C4-2B (cell line): ENCODE data around the gene ZNF496.
"Not testable (repeated sequence)": the region's sequence is repeated elsewhere in the genome, so short reads cannot be mapped to it uniquely, and the experiment has no call there.

Experiments
- ZFX ChIP-seq: fragments of 450-650 bp; IDR thresholded peaks from 2 replicates; pipeline ENCODE4 v1.6.1; 2017
- TF ChIP-seq, protein P1 (sequence below): fragments of 450-650 bp; conservative IDR thresholded peaks from 2 replicates; pipeline ENCODE4 v1.5.1; 2017; ENCODE audit warnings: mild to moderate bottlenecking

DNA sequence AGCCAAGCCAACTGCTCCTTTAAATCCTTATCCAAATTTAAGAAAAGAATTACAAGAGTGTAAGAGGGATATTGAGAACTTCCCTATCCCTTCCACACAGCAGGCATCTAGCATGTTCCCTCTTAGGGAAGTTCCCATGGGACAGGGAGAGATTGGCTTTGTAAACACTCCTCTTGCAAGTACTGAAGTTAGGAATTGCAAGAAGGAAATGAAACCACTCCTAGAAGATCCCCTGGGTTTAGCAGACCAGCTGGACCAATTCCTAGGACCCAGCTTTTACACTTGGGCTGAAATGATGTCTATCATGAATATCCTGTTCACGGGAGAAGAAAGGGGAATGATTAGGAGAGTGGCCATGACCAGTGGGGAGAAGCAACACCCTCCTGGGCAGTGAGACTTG is 23.5 kb upstream of the ZNF496 start:
- TF ChIP-seq, protein P1, sequence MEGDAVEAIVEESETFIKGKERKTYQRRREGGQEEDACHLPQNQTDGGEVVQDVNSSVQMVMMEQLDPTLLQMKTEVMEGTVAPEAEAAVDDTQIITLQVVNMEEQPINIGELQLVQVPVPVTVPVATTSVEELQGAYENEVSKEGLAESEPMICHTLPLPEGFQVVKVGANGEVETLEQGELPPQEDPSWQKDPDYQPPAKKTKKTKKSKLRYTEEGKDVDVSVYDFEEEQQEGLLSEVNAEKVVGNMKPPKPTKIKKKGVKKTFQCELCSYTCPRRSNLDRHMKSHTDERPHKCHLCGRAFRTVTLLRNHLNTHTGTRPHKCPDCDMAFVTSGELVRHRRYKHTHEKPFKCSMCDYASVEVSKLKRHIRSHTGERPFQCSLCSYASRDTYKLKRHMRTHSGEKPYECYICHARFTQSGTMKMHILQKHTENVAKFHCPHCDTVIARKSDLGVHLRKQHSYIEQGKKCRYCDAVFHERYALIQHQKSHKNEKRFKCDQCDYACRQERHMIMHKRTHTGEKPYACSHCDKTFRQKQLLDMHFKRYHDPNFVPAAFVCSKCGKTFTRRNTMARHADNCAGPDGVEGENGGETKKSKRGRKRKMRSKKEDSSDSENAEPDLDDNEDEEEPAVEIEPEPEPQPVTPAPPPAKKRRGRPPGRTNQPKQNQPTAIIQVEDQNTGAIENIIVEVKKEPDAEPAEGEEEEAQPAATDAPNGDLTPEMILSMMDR = not testable (repeated sequence)
- not testable (repeated sequence) for TF ChIP-seq ZFX
